ENCODE results near the gene SYTL1.

- TF ChIP-seq POLR2AphosphoS5 (IDR thresholded peaks at IDR 0.05) (no peak), CTCF (IDR thresholded peaks at IDR 0.05) (no peak)
Measured at GRCh38 chr1:27292106-27292505, 49.7 kb upstream of the SYTL1 start.
